ENCODE data around the gene RNF141.

DNA sequence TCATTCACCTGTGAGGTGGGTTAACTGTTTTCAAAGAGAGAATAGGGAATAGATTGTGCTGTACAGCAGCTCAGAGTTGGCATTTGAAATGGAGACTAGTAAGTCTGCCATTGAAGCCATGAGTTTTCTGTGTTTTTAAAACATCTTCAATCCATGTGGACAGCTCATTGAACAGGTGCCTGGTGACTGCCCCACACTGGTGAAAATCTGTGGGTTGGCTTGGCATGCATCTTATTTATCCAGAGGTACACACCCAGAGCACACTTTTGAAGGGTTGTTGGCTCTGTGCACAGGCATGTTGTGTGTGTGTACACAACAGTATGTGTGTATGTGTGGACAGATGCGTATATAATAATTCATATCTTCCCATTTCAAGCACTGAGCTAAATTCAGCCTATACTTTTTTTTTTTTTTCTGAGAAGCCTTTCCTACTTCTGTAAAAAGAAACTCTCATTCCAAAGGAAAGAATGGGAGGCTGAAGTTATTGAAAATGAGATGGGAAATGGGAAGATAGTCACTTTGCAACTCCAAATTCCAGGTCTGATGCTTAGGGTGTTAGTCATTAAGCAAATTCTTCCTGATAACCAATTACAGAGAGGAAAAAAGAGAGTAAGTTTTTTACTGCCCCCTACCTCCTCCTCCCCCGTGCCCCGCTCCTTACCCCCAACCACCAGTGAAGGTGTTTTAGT is 34.5 kb upstream of the RNF141 start:
- TF ChIP-seq, protein P1, sequence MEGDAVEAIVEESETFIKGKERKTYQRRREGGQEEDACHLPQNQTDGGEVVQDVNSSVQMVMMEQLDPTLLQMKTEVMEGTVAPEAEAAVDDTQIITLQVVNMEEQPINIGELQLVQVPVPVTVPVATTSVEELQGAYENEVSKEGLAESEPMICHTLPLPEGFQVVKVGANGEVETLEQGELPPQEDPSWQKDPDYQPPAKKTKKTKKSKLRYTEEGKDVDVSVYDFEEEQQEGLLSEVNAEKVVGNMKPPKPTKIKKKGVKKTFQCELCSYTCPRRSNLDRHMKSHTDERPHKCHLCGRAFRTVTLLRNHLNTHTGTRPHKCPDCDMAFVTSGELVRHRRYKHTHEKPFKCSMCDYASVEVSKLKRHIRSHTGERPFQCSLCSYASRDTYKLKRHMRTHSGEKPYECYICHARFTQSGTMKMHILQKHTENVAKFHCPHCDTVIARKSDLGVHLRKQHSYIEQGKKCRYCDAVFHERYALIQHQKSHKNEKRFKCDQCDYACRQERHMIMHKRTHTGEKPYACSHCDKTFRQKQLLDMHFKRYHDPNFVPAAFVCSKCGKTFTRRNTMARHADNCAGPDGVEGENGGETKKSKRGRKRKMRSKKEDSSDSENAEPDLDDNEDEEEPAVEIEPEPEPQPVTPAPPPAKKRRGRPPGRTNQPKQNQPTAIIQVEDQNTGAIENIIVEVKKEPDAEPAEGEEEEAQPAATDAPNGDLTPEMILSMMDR (IDR thresholded peaks at IDR 0.05): no peak
- TF ChIP-seq POLR2AphosphoS5 (IDR thresholded peaks at IDR 0.05): no peak
- no peak for TF ChIP-seq POLR2A (IDR thresholded peaks at IDR 0.05)
- TF ChIP-seq EP300 (IDR thresholded peaks at IDR 0.05): no peak

All from upper lobe of left lung (tissue), 4 donors.